GM18502 (cell line): ENCODE data around the gene STK11IP.

Experiments used
- ATAC-seq: cut with Tn5 transposase; IDR thresholded peaks from one replicate; pipeline ENCODE4 v1.9.1; 2021; ENCODE audit warnings: mild to moderate bottlenecking; ENCODE audit not compliant: unreplicated experiment, poor library complexity

STK11IP gene

GRCh38 chr2:219575566-219576504, 21.8 kb upstream of the STK11IP start:
- ATAC-seq = no peak

GRCh38 chr2:219576505-219577388, 20.9 kb upstream of the STK11IP start:
- ATAC-seq = no peak

- ATAC-seq = no peak
Observed at GRCh38 chr2:219578811-219579613, 18.6 kb upstream of the STK11IP start.

- ATAC-seq = no peak
Observed at GRCh38 chr2:219581346-219581745, 16.3 kb upstream of the STK11IP start.

GRCh38 chr2:219591091-219591490, 6.6 kb upstream of the STK11IP start:
- no peak for ATAC-seq

GRCh38 chr2:219592736-219593135, 4.9 kb upstream of the STK11IP start:
- ATAC-seq = no peak

- ATAC-seq = no peak
Observed at GRCh38 chr2:219593154-219593553, 4.5 kb upstream of the STK11IP start.

GRCh38 chr2:219595256-219595655, 2.4 kb upstream of the STK11IP start:
- ATAC-seq = no peak

GRCh38 chr2:219596954-219597551, 604 bp upstream of the STK11IP start:
- peak; percentile 3 for ATAC-seq

- no peak for ATAC-seq
Observed at GRCh38 chr2:219598308-219599078, 836 bp downstream of the STK11IP start.

- ATAC-seq = no peak
Observed at GRCh38 chr2:219603771-219604170, 6.1 kb downstream of the STK11IP start.

GRCh38 chr2:219605607-219605954, 7.9 kb downstream of the STK11IP start:
- no peak for ATAC-seq

GRCh38 chr2:219607931-219608330, 10.3 kb downstream of the STK11IP start:
- no peak for ATAC-seq

- no peak for ATAC-seq
Observed at GRCh38 chr2:219608399-219608964, 10.8 kb downstream of the STK11IP start.

- ATAC-seq = no peak
Observed at GRCh38 chr2:219609149-219609750, 11.6 kb downstream of the STK11IP start.

- ATAC-seq = no peak
Observed at GRCh38 chr2:219611306-219611705, 13.6 kb downstream of the STK11IP start.

GRCh38 chr2:219611866-219612576, 14.4 kb downstream of the STK11IP start:
- ATAC-seq = no peak
